Ascending aorta (tissue), 2 donors: ENCODE measurements around the gene LARP6. TPM values are rescaled to one million over a fixed set of nuclear protein-coding genes. Genes with fewer than 3 reads are reported as not detected.

Source experiments
- DNase-seq, 2 donors: peaks; one replicate each; pipeline ENCODE4 v3.0.0-alpha.2; 2019; ENCODE audit warnings: low spot score in 2 of 2
- H3K27ac ChIP-seq, 2 donors: fragments of 200-600 bp; sonication (generic); one replicate each; pipeline ENCODE4 v1.5.1; 2016 to 2017; ENCODE audit warnings: mild to moderate bottlenecking in 1 of 2
- H3K27me3 ChIP-seq: fragments of 200-600 bp; sonication (generic); one replicate; pipeline ENCODE4 v1.5.1; 2017
- H3K36me3 ChIP-seq, 2 donors: fragments of 200-600 bp; sonication (generic); one replicate each; pipeline ENCODE4 v1.5.1; 2016
- H3K4me1 ChIP-seq, 2 donors: fragments of 200-600 bp; sonication (generic); one replicate each; pipeline ENCODE4 v1.5.1; 2016 to 2017; ENCODE audit warnings: mild to moderate bottlenecking in 1 of 2
- H3K4me3 ChIP-seq, 2 donors: fragments of 200-600 bp; sonication (generic); one replicate each; pipeline ENCODE4 v1.5.1; 2016 to 2017; ENCODE audit warnings: mild to moderate bottlenecking in 1 of 2
- H3K9me3 ChIP-seq, 2 donors: fragments of 200-600 bp; sonication (generic); one replicate each; pipeline ENCODE4 v1.5.1; 2016
- intact Hi-C: fragments of 100-400 bp; cut with DNase I; formaldehyde crosslinking; loops from one replicate; pipeline ENCODE4 v1.15.1; 2023
- total RNA-seq: library from RNA; depleted of rRNA; stranded (reverse); fragments of >200 nt; gene quantifications from one replicate; pipeline ENCODE4 v1.1.0, GENCODE V29; 2016
- TF ChIP-seq, protein P1 (sequence below), 3 experiments: fragments of 200-600 bp in 2 of 3; fragments of 450-650 bp in 1 of 3; sonication (generic) in 2 of 3; IDR thresholded peaks; one replicate each; pipeline ENCODE4 v1.5.1; 2016 to 2019; ENCODE audit warnings: antibody characterized with exemption in 3 of 3, mild to moderate bottlenecking in 1 of 3, moderate library complexity in 1 of 3

Gene LARP6
- total RNA-seq = 18.7 TPM

DNA sequence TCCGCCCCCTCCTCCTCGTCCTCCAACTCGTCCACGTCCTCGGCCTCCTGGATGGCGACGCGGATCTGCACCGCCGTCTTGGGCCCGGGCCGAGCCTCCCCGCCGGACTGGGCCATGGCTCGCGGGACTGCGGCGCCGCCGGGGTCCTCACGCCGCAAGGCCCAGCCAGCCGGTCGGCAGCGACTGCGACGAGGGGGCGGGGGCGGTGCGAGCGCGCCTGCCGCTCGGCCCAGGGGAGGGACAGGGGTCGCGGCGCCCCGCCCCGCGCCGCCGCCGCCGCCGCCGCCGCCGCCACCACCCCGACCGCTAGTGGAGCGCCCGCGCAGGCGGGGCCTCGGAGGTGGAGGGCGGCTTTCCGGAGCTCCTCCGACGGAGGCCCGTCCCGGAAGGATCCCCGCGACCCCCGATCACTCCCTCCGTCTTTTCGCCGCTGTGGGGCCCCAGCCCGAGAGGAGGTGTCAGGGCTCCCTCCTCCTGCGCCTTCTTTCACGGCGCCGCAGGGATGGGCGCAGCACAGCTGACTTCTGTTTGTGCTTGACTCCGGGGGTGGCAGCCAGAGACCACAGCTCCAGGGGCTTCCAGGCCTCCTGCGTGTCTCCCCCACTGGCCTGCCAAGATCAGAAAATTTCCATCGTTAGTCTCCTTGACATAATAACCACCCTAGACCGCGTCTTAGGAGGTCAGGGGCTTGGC lies at the start of gene LARP6:
LARP6 (minus strand) TSS at position 185 of the 693 bp plus-strand sequence; CDS start at position 116, 69 bp downstream.
- Histone ChIP-seq H3K27ac (peak within 1 kb of the TSS; percentile 93 to 98), H3K4me3 (peak within 1 kb of the TSS; percentile 79 to 93), H3K4me1 (peaks cover 0 to 32% of the 10 kb centered on the region in 2 donors), H3K36me3 (peaks cover 0 to 6% of the 10 kb centered on the region in 2 donors), H3K27me3 (no peaks in the 10 kb centered on the region), H3K9me3 (no peaks in the 10 kb centered on the region)
- TF ChIP-seq, protein P1, sequence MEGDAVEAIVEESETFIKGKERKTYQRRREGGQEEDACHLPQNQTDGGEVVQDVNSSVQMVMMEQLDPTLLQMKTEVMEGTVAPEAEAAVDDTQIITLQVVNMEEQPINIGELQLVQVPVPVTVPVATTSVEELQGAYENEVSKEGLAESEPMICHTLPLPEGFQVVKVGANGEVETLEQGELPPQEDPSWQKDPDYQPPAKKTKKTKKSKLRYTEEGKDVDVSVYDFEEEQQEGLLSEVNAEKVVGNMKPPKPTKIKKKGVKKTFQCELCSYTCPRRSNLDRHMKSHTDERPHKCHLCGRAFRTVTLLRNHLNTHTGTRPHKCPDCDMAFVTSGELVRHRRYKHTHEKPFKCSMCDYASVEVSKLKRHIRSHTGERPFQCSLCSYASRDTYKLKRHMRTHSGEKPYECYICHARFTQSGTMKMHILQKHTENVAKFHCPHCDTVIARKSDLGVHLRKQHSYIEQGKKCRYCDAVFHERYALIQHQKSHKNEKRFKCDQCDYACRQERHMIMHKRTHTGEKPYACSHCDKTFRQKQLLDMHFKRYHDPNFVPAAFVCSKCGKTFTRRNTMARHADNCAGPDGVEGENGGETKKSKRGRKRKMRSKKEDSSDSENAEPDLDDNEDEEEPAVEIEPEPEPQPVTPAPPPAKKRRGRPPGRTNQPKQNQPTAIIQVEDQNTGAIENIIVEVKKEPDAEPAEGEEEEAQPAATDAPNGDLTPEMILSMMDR (IDR thresholded peaks at IDR 0.05) = peak in 1 of 3 experiments; percentile 17
- intact Hi-C loops = loop anchor here (1.0 to 10.0 kb wide), 3 partner anchors 20 to 1621 kb away; partner anchors contain the start of gene ARIH1
- peak in 1 of 2 donors; percentile 78 for DNase-seq

DNA sequence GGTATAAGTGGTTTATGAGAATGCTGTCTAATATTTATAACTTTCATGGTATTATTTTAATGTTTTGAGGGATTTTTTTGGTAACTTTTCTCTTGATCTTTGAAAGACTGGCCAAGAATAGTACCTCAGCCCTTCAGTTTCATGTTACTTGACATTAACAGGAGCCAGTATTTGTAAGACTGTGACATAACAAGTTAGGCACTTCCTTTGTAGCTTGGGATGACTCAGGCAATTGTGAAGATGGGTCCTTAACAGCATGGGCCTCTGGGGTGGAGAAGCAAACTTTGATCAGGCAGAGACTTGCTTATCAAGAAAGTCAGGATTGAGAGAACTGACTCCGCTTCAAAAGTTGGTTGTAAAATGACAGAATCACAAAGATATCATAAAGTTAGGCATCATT lies 48.1 kb upstream of the LARP6 start:
- TF ChIP-seq, protein P1 (IDR thresholded peaks at IDR 0.05) = no peak
- H3K36me3 ChIP-seq = peaks cover 0 to 10% of the 10 kb centered on the region in 2 donors

DNA sequence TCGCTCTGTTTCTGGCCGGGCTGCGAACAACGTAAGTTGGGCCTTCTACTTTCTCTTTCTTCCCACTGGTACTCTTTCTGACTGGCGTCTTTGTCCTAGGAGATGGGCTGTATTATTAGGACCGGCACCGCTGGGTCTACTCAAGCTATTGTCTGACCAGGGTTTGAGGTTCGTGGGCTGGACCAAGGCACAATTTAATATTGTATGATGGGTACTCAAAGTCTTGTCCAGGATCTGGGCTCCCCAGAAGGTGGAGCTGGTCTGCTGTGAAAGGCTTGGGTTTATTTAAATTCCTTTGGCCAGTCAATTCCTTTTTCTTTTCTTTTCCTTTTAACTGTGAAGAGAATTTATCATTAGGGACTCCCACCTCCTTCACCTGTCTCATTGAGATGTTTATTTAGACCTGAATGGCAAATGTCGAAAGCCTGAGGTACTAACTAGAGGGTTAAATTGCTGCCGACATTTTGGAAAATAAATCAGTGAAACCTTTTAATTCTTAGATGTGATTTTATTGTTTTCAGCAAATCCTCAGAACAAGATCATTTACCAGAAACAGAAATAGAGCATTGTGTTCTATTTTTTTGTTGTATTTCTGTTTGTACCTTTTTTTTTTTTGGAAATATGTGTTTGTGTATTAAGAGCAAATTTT lies 39.1 kb upstream of the LARP6 start:
- intact Hi-C loops = loop anchor here (1.0 to 10.0 kb wide), 3 partner anchors 36 to 909 kb away; no protein-coding TSS in a partner anchor
- peaks cover 0 to 5% of the 10 kb centered on the region in 2 donors for H3K36me3 ChIP-seq
- no peaks in the 10 kb centered on the region for H3K9me3 ChIP-seq
- peaks cover 0 to 7% of the 10 kb centered on the region in 2 donors for H3K4me1 ChIP-seq
- H3K4me3 ChIP-seq = peak overlapping the region; percentile 64 to 81
- peak overlapping the region; percentile 79 to 80 for H3K27ac ChIP-seq
- no peaks in the 10 kb centered on the region for H3K27me3 ChIP-seq
- DNase-seq = peak in 1 of 2 donors; percentile 64
- TF ChIP-seq, protein P1 (IDR thresholded peaks at IDR 0.05) = peak; percentile 7 to 56 (median 31)

More for the DNA sequence above, 48.1 kb upstream of the LARP6 start:
- Histone ChIP-seq H3K27ac (no peak overlapping the region), H3K9me3 (no peaks in the 10 kb centered on the region), H3K27me3 (no peaks in the 10 kb centered on the region), H3K4me1 (no peaks in the 10 kb centered on the region), H3K4me3 (no peak overlapping the region)
- DNase-seq = no peak
- intact Hi-C loops = no loop called here

DNA sequence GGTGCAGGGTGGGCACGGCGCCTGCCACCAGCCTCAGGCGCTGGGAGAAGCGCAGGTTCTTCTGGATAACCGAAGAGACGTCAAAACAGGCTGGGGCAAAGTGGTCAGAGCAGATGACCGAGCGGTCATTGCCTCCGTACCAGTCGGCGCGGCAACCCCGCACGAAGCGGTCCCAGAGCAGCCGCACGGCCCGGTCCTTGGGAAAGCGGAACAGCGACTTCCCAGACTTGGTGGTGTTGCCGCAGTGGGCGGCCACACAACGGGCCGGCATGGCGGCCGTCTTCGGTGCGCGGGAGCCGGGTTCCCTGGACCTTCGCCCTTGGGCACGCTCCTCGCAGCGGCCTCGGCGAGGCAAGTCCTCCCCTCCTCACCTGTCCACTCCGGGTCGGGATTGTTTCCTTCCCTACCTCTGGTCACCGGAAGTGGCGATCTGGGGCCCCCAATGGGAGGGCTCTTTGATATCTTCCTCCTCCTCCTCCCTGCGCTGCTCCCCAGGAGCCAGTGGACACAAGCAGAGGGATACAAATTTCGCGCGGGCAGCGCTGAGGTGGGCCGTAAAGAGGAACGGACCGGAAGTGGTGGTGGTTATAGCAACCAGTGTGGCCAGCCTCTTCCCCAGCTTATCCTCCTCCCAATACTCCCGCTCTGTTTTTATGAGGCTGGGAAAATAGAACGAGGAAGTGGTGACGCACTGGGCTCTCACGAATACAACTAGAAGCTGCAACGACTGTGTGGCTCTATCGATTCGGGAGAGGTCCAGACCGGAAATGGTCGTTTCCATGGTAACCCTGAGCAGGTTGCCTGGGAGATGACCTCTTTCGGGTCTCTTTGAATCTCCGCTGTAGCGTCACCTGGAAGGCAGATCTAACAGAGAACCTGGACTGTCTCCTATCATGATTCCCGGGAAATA lies 38.3 kb upstream of the LARP6 start, which contains the start of the genes LRRC49 and THAP10:
LRRC49 (plus strand) TSS at position 825 of the 910 bp plus-strand sequence; CDS start at position 894, 69 bp downstream.
THAP10 (minus strand) TSS at position 432 of the 910 bp plus-strand sequence; CDS start at position 271, 161 bp downstream.
- TF ChIP-seq, protein P1 (IDR thresholded peaks at IDR 0.05) = no peak
- Histone ChIP-seq H3K4me3 (peak within 1 kb of the TSS; percentile 64 to 81), H3K36me3 (peaks cover 0 to 5% of the 10 kb centered on the region in 2 donors), H3K27ac (peak within 1 kb of the TSS; percentile 79 to 80), H3K4me1 (peaks cover 0 to 7% of the 10 kb centered on the region in 2 donors), H3K27me3 (no peaks in the 10 kb centered on the region), H3K9me3 (no peaks in the 10 kb centered on the region)
- intact Hi-C loops = loop anchor here (1.0 to 10.0 kb wide), 3 partner anchors 35 to 910 kb away; no protein-coding TSS in a partner anchor
- peak; percentile 35 to 94 for DNase-seq

DNA sequence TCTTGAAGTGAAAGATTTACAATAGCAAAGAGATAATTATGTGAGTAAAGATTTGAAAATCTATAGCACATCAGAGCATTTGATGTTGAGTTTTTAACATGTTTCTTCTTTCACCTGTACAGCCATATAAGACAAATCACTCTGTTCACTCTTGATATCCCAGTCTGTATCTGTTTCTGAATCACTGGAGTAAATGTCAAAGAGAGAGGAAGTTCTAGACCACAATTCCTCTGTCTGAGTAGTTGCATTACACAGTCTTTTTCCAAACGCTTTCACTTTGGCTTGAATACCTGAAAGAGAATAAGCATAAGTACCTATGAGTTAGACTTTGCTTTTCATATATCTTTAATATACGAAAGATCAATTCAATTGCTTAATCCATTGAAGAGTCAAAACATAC lies 28.4 kb upstream of the LARP6 start:
- H3K9me3 ChIP-seq = no peaks in the 10 kb centered on the region
- H3K4me3 ChIP-seq = no peak overlapping the region
- no peaks in the 10 kb centered on the region for H3K27me3 ChIP-seq
- H3K4me1 ChIP-seq = no peaks in the 10 kb centered on the region
- H3K36me3 ChIP-seq = peaks cover 0 to 4% of the 10 kb centered on the region in 2 donors
- DNase-seq = no peak
- intact Hi-C loops = no loop called here
- no peak overlapping the region for H3K27ac ChIP-seq
- TF ChIP-seq, protein P1 (IDR thresholded peaks at IDR 0.05) = no peak
